ENCODE results near the gene SMYD1.
A peak's percentile ranks its signal among the peaks of the same experiment; 100 is the strongest.

Gene SMYD1

GRCh38 chr2:88055371-88056128 is 12.1 kb upstream of the SMYD1 start, which contains the start of gene KRCC1:
TSS of gene KRCC1 (minus strand) at chr2:88055783. CDS start at chr2:88028563, 27,220 bp downstream.
- peak; percentile 88 to 89 for DNase-seq (ENCODE audit: extremely low read depth in 1 of 2, low read depth in 1 of 2)

- DNase-seq (ENCODE audit: extremely low read depth in 1 of 2, low read depth in 1 of 2), result no peak
Measured at GRCh38 chr2:88057437-88057844, 10.2 kb upstream of the SMYD1 start.

GRCh38 chr2:88058191-88058590 is 9.4 kb upstream of the SMYD1 start:
- no peak for DNase-seq (ENCODE audit: extremely low read depth in 1 of 2, low read depth in 1 of 2)

GRCh38 chr2:88059979-88060906 is 7.4 kb upstream of the SMYD1 start:
- DNase-seq (ENCODE audit: extremely low read depth in 1 of 2, low read depth in 1 of 2), result no peak

- no peak for DNase-seq (ENCODE audit: extremely low read depth in 1 of 2, low read depth in 1 of 2)
Measured at GRCh38 chr2:88060907-88061275, 6.7 kb upstream of the SMYD1 start.

GRCh38 chr2:88061295-88061694 is 6.3 kb upstream of the SMYD1 start:
- no peak for DNase-seq (ENCODE audit: extremely low read depth in 1 of 2, low read depth in 1 of 2)

GRCh38 chr2:88066543-88066942 is 1.1 kb upstream of the SMYD1 start:
- DNase-seq (ENCODE audit: extremely low read depth in 1 of 2, low read depth in 1 of 2), result no peak

- DNase-seq (ENCODE audit: extremely low read depth in 1 of 2, low read depth in 1 of 2), result no peak
Measured at GRCh38 chr2:88067189-88067588, 436 bp upstream of the SMYD1 start.

- no peak for DNase-seq (ENCODE audit: extremely low read depth in 1 of 2, low read depth in 1 of 2)
Measured at GRCh38 chr2:88068044-88068443, 419 bp downstream of the SMYD1 start.

GRCh38 chr2:88069117-88069516 is 1.5 kb downstream of the SMYD1 start:
- DNase-seq (ENCODE audit: extremely low read depth in 1 of 2, low read depth in 1 of 2), result no peak

- DNase-seq (ENCODE audit: extremely low read depth in 1 of 2, low read depth in 1 of 2), result no peak
Measured at GRCh38 chr2:88070055-88070454, 2.4 kb downstream of the SMYD1 start.

- no peak for DNase-seq (ENCODE audit: extremely low read depth in 1 of 2, low read depth in 1 of 2)
Measured at GRCh38 chr2:88071365-88071764, 3.7 kb downstream of the SMYD1 start.

- DNase-seq (ENCODE audit: extremely low read depth in 1 of 2, low read depth in 1 of 2), result no peak
Measured at GRCh38 chr2:88074150-88074549, 6.5 kb downstream of the SMYD1 start.

GRCh38 chr2:88074854-88075292 is 7.2 kb downstream of the SMYD1 start:
- no peak for DNase-seq (ENCODE audit: extremely low read depth in 1 of 2, low read depth in 1 of 2)

- no peak for DNase-seq (ENCODE audit: extremely low read depth in 1 of 2, low read depth in 1 of 2)
Measured at GRCh38 chr2:88077080-88077479, 9.5 kb downstream of the SMYD1 start.

- no peak for DNase-seq (ENCODE audit: extremely low read depth in 1 of 2, low read depth in 1 of 2)
Measured at GRCh38 chr2:88078643-88079172, 11.1 kb downstream of the SMYD1 start.

GRCh38 chr2:88080545-88080944 is 12.9 kb downstream of the SMYD1 start:
- DNase-seq (ENCODE audit: extremely low read depth in 1 of 2, low read depth in 1 of 2), result no peak

GRCh38 chr2:88081924-88082608 is 14.4 kb downstream of the SMYD1 start:
- DNase-seq (ENCODE audit: extremely low read depth in 1 of 2, low read depth in 1 of 2), result no peak

- no peak for DNase-seq (ENCODE audit: extremely low read depth in 1 of 2, low read depth in 1 of 2)
Measured at GRCh38 chr2:88082781-88083180, 15.2 kb downstream of the SMYD1 start.

- DNase-seq (ENCODE audit: extremely low read depth in 1 of 2, low read depth in 1 of 2), result no peak
Measured at GRCh38 chr2:88085099-88085498, 17.5 kb downstream of the SMYD1 start.

GRCh38 chr2:88085602-88086001 is 18.0 kb downstream of the SMYD1 start:
- no peak for DNase-seq (ENCODE audit: extremely low read depth in 1 of 2, low read depth in 1 of 2)

All from activated CD8-positive, alpha-beta memory T cell treated with anti-CD3 and anti-CD28 coated beads for 1 hour (primary cell).